BLaER1 treated with 17β-estradiol and CSF1 and Interleukin-3, amounts not matched to agents 10 nM and 100 nM (cell line): ENCODE data around the gene CDC42EP1.
A peak's percentile ranks its signal among the peaks of the same experiment; 100 is the strongest.
"Not testable (repeated sequence)": the region's sequence is repeated elsewhere in the genome, so short reads cannot be mapped to it uniquely, and the experiment has no call there.

Experiments
- H3K27ac ChIP-seq, 11 experiments: shearing (Covaris generic); formaldehyde crosslinking; 2 replicates each; pipeline ENCODE4 v1.8.1; 2022
- H3K27me3 ChIP-seq, 11 experiments: shearing (Covaris generic); formaldehyde crosslinking; 2 replicates each; pipeline ENCODE4 v1.8.1; 2022
- H3K36me3 ChIP-seq, 11 experiments: shearing (Covaris generic); formaldehyde crosslinking; 2 replicates each; pipeline ENCODE4 v1.8.1; 2022
- H3K4me1 ChIP-seq, 10 experiments: shearing (Covaris generic); formaldehyde crosslinking; 2 replicates each; pipeline ENCODE4 v1.8.1; 2022
- H3K4me2 ChIP-seq, 11 experiments: shearing (Covaris generic); formaldehyde crosslinking; 2 replicates each; pipeline ENCODE4 v1.8.1; 2022
- H3K4me3 ChIP-seq, 10 experiments: shearing (Covaris generic); formaldehyde crosslinking; 2 replicates each; pipeline ENCODE4 v1.8.1; 2022
- H3K9ac ChIP-seq, 11 experiments: shearing (Covaris generic); formaldehyde crosslinking; 2 replicates each; pipeline ENCODE4 v1.8.1; 2022
- H3K9me3 ChIP-seq, 11 experiments: shearing (Covaris generic); formaldehyde crosslinking; replicated peaks in 1 of 11; 2 replicates each; pipeline ENCODE4 v1.8.1; 2022
- H4K20me1 ChIP-seq, 11 experiments: shearing (Covaris generic); formaldehyde crosslinking; 2 replicates each; pipeline ENCODE4 v1.8.1; 2022
- Cebpa-rat ChIP-seq, 11 experiments: shearing (Covaris generic); IDR thresholded peaks; 2 replicates each; pipeline ENCODE4 v1.8.1; 2022

Gene CDC42EP1

DNA sequence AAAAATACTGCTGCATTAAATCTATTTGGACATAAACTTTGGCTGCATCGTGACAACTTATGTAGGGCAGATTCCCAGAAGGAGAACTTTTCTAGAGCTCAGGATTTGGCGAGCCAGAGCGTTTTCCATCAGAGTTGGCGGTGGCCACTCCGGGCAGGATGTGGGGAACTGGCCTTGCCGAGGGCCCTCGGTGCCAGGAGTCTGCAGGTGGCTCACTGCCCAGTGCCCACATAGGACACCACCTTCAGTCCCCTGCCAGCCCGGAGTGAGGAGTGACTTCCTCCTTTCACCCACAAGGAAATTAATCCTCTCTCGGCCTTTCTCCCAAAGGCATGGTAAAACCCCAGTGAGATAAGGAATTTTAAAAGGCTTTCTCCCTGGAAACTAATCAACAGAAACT is 21.2 kb downstream of the CDC42EP1 start:
- TF ChIP-seq Cebpa-rat (IDR thresholded peaks at IDR 0.05): no peak
- H3K4me2 ChIP-seq: peak overlapping the region; percentile 66 to 91 (median 74)
- H3K4me1 ChIP-seq: peaks cover 29 to 40% (median 35%) of the 10 kb centered on the region in 10 experiments
- H3K27me3 ChIP-seq: 0 out of 22 replicates have a peak, but pooled peaks cover 0 to 13% (median 0%) of the 10 kb centered on the region in 11 experiments
- H3K36me3 ChIP-seq: no peaks in the 10 kb centered on the region
- no peak overlapping the region for H3K9ac ChIP-seq
- no peaks in the 10 kb centered on the region for H3K9me3 ChIP-seq
- H4K20me1 ChIP-seq: no peaks in the 10 kb centered on the region
- H3K4me3 ChIP-seq: no peak overlapping the region
- no peak overlapping the region for H3K27ac ChIP-seq

DNA sequence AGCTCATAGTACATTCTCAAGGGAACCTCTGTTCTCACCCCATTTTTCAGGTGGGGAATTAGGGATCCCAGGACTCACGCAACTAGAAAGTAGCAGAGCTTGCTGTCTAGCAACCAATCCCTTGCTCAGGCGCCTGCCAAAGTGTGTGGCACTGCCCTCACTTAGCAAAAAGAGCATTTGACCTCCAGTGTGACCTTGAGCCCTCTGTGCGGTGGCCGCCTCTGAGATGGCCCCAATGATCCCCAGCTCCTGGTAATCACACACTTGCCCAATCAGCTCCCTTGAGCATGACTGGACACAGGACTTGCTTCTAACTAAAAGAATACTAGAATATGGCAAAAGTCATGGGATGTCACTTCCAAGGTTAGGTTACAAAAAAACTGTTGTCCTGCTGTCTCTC is 22.2 kb downstream of the CDC42EP1 start:
- no peak for TF ChIP-seq Cebpa-rat (IDR thresholded peaks at IDR 0.05)
- H3K4me1 ChIP-seq: peaks cover 29 to 46% (median 35%) of the 10 kb centered on the region in 10 experiments
- H3K4me2 ChIP-seq: peak overlapping the region in 2 of 11 experiments; percentile 68 to 78; a peak in 1 of 22 replicates

DNA sequence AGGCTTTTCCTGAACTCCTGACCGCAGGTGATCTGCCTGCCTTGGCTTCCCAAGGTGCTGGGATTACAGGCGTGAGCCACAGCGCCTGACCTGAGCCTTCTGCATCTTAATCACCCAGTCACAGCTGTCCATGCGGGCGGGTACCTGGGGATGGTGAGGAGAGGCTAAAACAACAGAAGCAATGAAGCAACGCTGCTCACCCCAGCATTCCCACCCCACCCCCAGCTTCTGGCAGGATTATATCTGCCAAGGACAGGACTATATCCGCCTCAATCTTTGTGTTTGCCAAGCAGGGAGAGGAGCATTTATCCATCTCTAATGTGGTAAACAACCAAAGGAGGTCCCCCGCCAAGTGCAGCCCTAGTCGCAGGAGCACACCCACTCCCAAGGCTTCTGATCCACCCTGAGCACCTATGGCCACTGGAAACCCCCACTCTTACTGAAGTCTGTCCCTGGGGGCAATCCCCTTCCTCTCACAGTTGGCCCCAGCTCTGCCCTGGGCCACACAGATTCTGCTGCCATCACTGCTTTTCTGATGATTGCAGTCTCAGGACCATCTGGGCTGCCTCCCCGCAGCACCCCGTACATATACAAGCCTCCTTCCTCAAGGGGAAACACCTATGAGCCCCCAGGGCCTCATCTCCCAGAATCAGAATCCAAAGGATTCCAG is 28.4 kb downstream of the CDC42EP1 start:
- no peak for TF ChIP-seq Cebpa-rat (IDR thresholded peaks at IDR 0.05)
- Histone ChIP-seq H3K9ac (no peak overlapping the region), H3K9me3 (no peaks in the 10 kb centered on the region), H3K36me3 (no peaks in the 10 kb centered on the region), H3K27me3 (no peaks in the 10 kb centered on the region), H3K4me2 (peak overlapping the region in 4 of 11 experiments; percentile 2 to 90 (median 47); a peak in 5 of 22 replicates), H3K4me3 (no peak overlapping the region), H3K27ac (peak overlapping the region in 1 of 11 experiments; percentile 5; a peak in 1 of 22 replicates), H4K20me1 (no peaks in the 10 kb centered on the region), H3K4me1 (peaks cover 7 to 53% (median 36%) of the 10 kb centered on the region in 10 experiments; a peak in 19 of 20 replicates)

More for the DNA sequence above, 22.2 kb downstream of the CDC42EP1 start:
- Histone ChIP-seq H3K36me3 (no peaks in the 10 kb centered on the region), H3K9ac (no peak overlapping the region), H3K4me3 (no peak overlapping the region), H3K27ac (peak overlapping the region in 2 of 11 experiments; percentile 20 to 23; a peak in 1 of 22 replicates), H3K27me3 (0 out of 22 replicates have a peak, but pooled peaks cover 0 to 12% (median 0%) of the 10 kb centered on the region in 11 experiments), H4K20me1 (no peaks in the 10 kb centered on the region), H3K9me3 (no peaks in the 10 kb centered on the region)

DNA sequence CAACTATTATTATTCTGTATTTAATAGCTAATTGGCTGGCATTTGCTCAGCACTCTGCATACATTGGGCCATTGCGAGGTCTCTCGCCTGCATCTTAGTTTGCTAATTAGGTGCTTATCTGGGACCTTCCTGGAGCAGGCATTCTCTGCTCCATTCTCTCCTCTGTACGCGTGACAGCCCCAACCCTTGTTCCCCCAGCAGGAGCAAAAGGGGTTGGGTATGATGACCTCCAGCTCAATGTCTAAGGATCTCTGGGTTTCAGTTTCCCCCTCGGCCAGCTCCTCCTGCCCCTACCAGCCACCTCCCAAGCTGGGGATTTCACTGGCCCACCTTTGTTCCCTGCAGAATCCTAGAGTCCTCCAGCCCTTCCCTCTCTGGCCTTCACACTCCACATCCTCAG is 29.4 kb downstream of the CDC42EP1 start:
- H3K9me3 ChIP-seq: no peaks in the 10 kb centered on the region
- no peak for TF ChIP-seq Cebpa-rat (IDR thresholded peaks at IDR 0.05)
- H3K27ac ChIP-seq: peak overlapping the region in 6 of 11 experiments; percentile 17 to 74 (median 60); a peak in 7 of 22 replicates
- H3K4me1 ChIP-seq: peaks cover 7 to 53% (median 36%) of the 10 kb centered on the region in 10 experiments; a peak in 19 of 20 replicates
- no peak overlapping the region for H3K9ac ChIP-seq
- H4K20me1 ChIP-seq: no peaks in the 10 kb centered on the region
- H3K4me3 ChIP-seq: no peak overlapping the region
- H3K36me3 ChIP-seq: no peaks in the 10 kb centered on the region
- no peaks in the 10 kb centered on the region for H3K27me3 ChIP-seq
- peak overlapping the region in 7 of 11 experiments; percentile 7 to 90 (median 64); a peak in 11 of 22 replicates for H3K4me2 ChIP-seq

DNA sequence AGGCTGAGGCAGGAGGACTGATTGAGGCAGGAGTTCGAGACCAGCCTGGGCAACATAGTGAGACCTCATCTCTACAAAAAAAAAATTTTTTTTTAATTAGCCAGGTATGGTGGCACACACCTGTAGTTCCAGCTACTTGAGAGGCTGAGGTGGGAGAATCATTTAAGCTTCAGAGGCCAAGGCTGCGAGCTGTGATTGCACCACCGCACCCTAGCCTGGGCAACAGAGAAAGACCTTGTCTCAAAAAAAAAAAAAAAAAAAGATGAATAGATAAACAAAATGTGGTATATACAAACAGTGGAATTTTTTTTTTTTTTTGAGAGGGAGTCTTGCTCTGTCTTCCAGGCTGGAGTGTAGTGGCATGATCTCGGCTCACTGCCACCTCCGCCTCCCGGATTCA is 30.8 kb downstream of the CDC42EP1 start:
- H3K4me2 ChIP-seq: peak overlapping the region in 9 of 11 experiments; percentile 47 to 90 (median 70); a peak in 12 of 22 replicates
- not testable (repeated sequence) for H3K4me3 ChIP-seq, H3K9me3 ChIP-seq, H3K27me3 ChIP-seq, H3K36me3 ChIP-seq, H4K20me1 ChIP-seq
- peak overlapping the region in 2 of 11 experiments; percentile 13 to 38; a peak in 4 of 22 replicates for H3K9ac ChIP-seq
- peak overlapping the region in 10 of 11 experiments; percentile 54 to 81 (median 72); a peak in 13 of 22 replicates for H3K27ac ChIP-seq
- H3K4me1 ChIP-seq: peaks cover 7 to 53% (median 36%) of the 10 kb centered on the region in 10 experiments; a peak in 19 of 20 replicates

DNA sequence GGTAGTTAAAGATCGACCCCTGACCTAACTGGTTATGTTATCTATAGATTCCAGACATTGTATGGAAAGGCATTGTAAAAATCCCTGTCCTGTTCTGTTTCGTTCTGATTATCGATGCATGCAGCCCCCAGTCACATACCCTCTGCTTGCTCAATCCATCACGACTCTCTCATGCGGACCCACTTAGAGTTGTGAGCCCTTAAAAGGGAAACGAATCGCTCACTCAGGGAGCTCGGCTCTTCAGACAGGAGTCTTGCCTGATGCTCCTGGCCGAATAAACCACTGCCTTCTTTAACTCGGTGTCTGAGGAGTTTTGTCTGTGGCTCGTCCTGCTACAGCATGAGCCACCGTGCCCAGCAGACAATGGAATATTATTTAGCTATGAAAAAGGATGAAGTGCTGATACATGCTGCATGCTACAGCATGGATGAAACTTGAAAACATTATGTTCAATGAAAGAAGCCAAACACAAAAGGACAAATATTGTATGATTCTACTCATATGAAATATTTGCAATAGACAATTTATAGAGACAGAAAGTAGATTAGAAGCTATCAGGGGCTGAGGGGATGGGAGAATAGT is 31.6 kb downstream of the CDC42EP1 start:
- Histone ChIP-seq H3K4me3 (no peak overlapping the region; a peak in 1 of 20 replicates), H3K4me1 (peaks cover 7 to 53% (median 34%) of the 10 kb centered on the region in 10 experiments; a peak in 19 of 20 replicates)

DNA sequence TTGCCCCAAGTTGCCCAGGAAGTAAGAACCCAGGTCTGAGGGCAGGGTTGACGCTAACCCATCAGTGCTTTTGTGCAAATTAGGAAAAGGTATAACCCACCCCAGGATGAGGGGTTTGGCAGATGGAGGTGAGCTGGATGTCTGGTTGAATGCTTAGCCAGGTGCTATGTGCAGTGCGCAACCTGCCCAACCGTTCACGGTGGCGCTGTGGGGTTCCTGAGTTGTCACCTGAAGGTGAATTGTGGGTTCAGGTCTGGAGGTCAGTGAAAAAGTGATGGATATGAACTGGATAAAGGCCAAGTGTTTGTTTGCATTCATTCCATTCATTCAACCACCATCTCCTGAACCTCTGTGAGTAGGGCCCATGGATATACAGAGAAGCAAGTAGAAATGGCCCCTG is 34.0 kb downstream of the CDC42EP1 start:
- H3K9me3 ChIP-seq: no peaks in the 10 kb centered on the region
- H3K36me3 ChIP-seq: no peaks in the 10 kb centered on the region
- H3K4me3 ChIP-seq: no peak overlapping the region
- no peaks in the 10 kb centered on the region for H3K27me3 ChIP-seq
- H3K9ac ChIP-seq: no peak overlapping the region
- H3K27ac ChIP-seq: no peak overlapping the region
- H3K4me1 ChIP-seq: peaks cover 7 to 47% (median 32%) of the 10 kb centered on the region in 10 experiments; a peak in 19 of 20 replicates
- no peak for TF ChIP-seq Cebpa-rat (IDR thresholded peaks at IDR 0.05)
- H3K4me2 ChIP-seq: no peak overlapping the region
- H4K20me1 ChIP-seq: no peaks in the 10 kb centered on the region

More for the DNA sequence above, 31.6 kb downstream of the CDC42EP1 start:
- Histone ChIP-seq H3K27me3 (no peaks in the 10 kb centered on the region), H3K27ac (peak overlapping the region in 10 of 11 experiments; percentile 62 to 81 (median 72); a peak in 20 of 22 replicates), H3K9me3 (no peaks in the 10 kb centered on the region), H3K9ac (peak overlapping the region in 7 of 11 experiments; percentile 13 to 51 (median 33); a peak in 7 of 22 replicates), H3K4me2 (peak overlapping the region; percentile 23 to 90 (median 61); a peak in 21 of 22 replicates), H3K36me3 (no peaks in the 10 kb centered on the region), H4K20me1 (no peaks in the 10 kb centered on the region)
- TF ChIP-seq Cebpa-rat (IDR thresholded peaks at IDR 0.05): no peak

DNA sequence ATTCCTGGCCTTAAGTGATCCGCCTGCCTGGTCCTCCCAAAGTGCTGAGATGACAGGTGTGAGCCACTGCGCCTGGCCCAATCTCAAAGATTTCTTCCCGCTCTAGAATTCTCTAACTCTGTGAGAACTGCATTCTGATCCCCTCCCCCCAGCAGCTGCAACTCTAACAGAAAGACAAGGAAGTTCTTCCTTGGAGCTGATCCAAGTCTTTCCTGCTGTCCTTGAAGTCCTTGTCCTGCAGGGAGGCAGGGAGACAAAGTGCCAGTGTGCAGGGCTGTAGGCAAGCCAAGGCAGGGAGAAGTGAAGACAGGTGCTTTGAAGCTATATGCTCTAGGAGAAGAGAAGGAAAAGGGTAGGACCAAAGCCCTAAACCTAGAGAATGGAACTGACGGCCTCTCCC is 38.9 kb downstream of the CDC42EP1 start:
- H3K4me1 ChIP-seq: peaks cover 0 to 17% (median 8%) of the 10 kb centered on the region in 10 experiments; a peak in 12 of 20 replicates
- no peaks in the 10 kb centered on the region for H3K9me3 ChIP-seq
- no peak for TF ChIP-seq Cebpa-rat (IDR thresholded peaks at IDR 0.05)
- no peak overlapping the region for H3K9ac ChIP-seq
- H3K27me3 ChIP-seq: no peaks in the 10 kb centered on the region
- no peaks in the 10 kb centered on the region for H3K36me3 ChIP-seq
- H3K4me3 ChIP-seq: no peak overlapping the region
- peak overlapping the region in 6 of 11 experiments; percentile 12 to 56 (median 36); a peak in 8 of 22 replicates for H3K4me2 ChIP-seq
- H4K20me1 ChIP-seq: no peaks in the 10 kb centered on the region
- H3K27ac ChIP-seq: no peak overlapping the region

DNA sequence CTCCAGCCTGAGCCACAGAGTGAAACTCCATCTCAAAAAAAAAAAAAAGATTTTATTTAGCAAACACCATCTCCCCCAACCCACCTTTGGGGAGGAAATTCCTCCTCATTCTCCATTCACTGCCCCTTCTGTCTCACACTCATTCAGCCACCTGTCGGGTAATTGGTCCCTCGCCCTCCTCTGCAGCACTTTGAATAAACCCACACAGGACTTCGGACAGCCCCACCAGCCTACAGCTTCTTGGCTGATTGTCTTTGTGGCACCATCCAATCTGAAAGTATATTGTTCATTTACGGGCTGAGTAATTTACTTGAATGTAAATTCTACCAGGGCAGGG is 40.9 kb downstream of the CDC42EP1 start:
- Histone ChIP-seq H3K4me2 (peak overlapping the region in 2 of 11 experiments; percentile 2 to 29; a peak in 1 of 22 replicates), H3K27me3 (no peaks in the 10 kb centered on the region), H3K9me3 (no peaks in the 10 kb centered on the region), H3K4me1 (peaks cover 18 to 34% (median 24%) of the 10 kb centered on the region in 10 experiments), H3K9ac (no peak overlapping the region), H3K4me3 (no peak overlapping the region), H3K27ac (no peak overlapping the region), H4K20me1 (no peaks in the 10 kb centered on the region), H3K36me3 (no peaks in the 10 kb centered on the region)
- TF ChIP-seq Cebpa-rat (IDR thresholded peaks at IDR 0.05): no peak
